HCT116 (cell line): ENCODE measurements around the gene GRIA4. TPM values are rescaled to one million over a fixed set of nuclear protein-coding genes. Genes with fewer than 3 reads are reported as not detected.

ENCODE experiments used
- ATAC-seq: fragments of 200-7000 bp; cut with Tn5 transposase; 2 replicates; pipeline ENCODE4 v1.9.1; 2020; ENCODE audit warnings: mild to moderate bottlenecking, moderate library complexity
- BruUV-seq: library from RNA; stranded (reverse); fragments of 400-500 nt; replicated peaks from 2 replicates; lab custom pipeline; 2021; lab: Mats Ljungman, UMichigan
- CTCF ChIA-PET: fragments of 300-600 bp; sonication (Branson Sonifier 250); formaldehyde crosslinking; loops from one replicate; lab custom pipeline; 2021; ENCODE audit warnings: antibody characterized with exemption; lab: Charles Lee
- POLR2A ChIA-PET: fragments of 300-600, 350-600 bp; sonication (Branson Sonifier 250); formaldehyde crosslinking; loops from one replicate; lab custom pipeline; 2021; ENCODE audit warnings: antibody characterized with exemption; lab: Charles Lee
- RAD21 ChIA-PET, 2 experiments: fragments of 300-600 bp; sonication (Branson Sonifier 250); formaldehyde crosslinking; loops; one replicate each; lab custom pipeline; 2023; ENCODE audit warnings: low total read pairs in 2 of 2; ENCODE audit not compliant: uncharacterized antibody in 2 of 2, unreplicated experiment in 2 of 2, low non-redundant PET in 1 of 2; lab: Charles Lee
- DNase-seq: peaks from one replicate; pipeline ENCODE4 v3.0.0-alpha.2; 2010; ENCODE audit warnings: low read depth, low spot score
- H2AFZ ChIP-seq: fragments of 200-600 bp; shearing (Covaris generic), sonication (generic); 2 replicates; pipeline ENCODE4 v1.6.1; 2017; ENCODE audit warnings: low read depth, mixed run types, mixed read lengths, antibody characterized with exemption, low read length; ENCODE audit not compliant: poor library complexity, severe bottlenecking
- H3K27ac ChIP-seq: 2 replicates; pipeline ENCODE4 v1.5.1; 2012; ENCODE audit warnings: low read depth, low read length
- H3K27me3 ChIP-seq: fragments of 200-600 bp; sonication (generic); 2 replicates; pipeline ENCODE4 v1.6.1; 2016; ENCODE audit warnings: mixed run types, low read length, mixed read lengths; ENCODE audit not compliant: insufficient read depth
- H3K36me3 ChIP-seq, 2 experiments: fragments of 200-500 bp in 1 of 2; fragments of 200-600 bp in 1 of 2; sonication (Bioruptor generic) in 1 of 2; sonication (generic) in 1 of 2; 2 replicates each; pipeline versions ENCODE4 v1.5.1 to v1.6.1; 2014 to 2016; ENCODE audit warnings: low read length in 2 of 2, inconsistent platforms in 1 of 2, mixed read lengths in 1 of 2, mixed run types in 1 of 2; ENCODE audit not compliant: insufficient read depth in 2 of 2, control insufficient read depth in 1 of 2
- H3K4me1 ChIP-seq, 2 experiments: fragments of 200-600 bp in 1 of 2; sonication (generic) in 1 of 2; 2 replicates each; pipeline versions ENCODE4 v1.5.1 to v1.6.1; 2012 to 2017; ENCODE audit warnings: low read length in 2 of 2, inconsistent platforms in 1 of 2, mild to moderate bottlenecking in 1 of 2, mixed read lengths in 1 of 2, mixed run types in 1 of 2, moderate library complexity in 1 of 2; ENCODE audit not compliant: insufficient read depth in 2 of 2, control insufficient read depth in 1 of 2
- H3K4me2 ChIP-seq: fragments of 200-600 bp; sonication (generic); 2 replicates; pipeline ENCODE4 v1.6.1; 2017; ENCODE audit warnings: mixed run types, low read length, mixed read lengths
- H3K4me3 ChIP-seq, 2 experiments: fragments of 200-600 bp in 1 of 2; sonication (generic) in 1 of 2; replicated peaks in 1 of 2; 2 replicates each; pipeline ENCODE4 v1.5.1; 2011 to 2016; ENCODE audit warnings: low read length in 2 of 2, control low read depth in 1 of 2, low read depth in 1 of 2, mild to moderate bottlenecking in 1 of 2, mixed read lengths in 1 of 2, mixed run types in 1 of 2
- H3K79me2 ChIP-seq: fragments of 200-600 bp; sonication (generic); 2 replicates; pipeline ENCODE4 v1.6.1; 2017; ENCODE audit warnings: mild to moderate bottlenecking, mixed run types, low read length, moderate library complexity, mixed read lengths; ENCODE audit not compliant: insufficient read depth
- H3K9ac ChIP-seq: fragments of 200-600 bp; sonication (generic); 2 replicates; pipeline ENCODE4 v1.6.1; 2016; ENCODE audit warnings: low read length, mixed read lengths
- H3K9me2 ChIP-seq: fragments of 200-600 bp; sonication (generic), shearing (Covaris generic); 2 replicates; pipeline ENCODE4 v1.6.1; 2017; ENCODE audit warnings: mixed run types, mild to moderate bottlenecking, moderate library complexity; ENCODE audit not compliant: insufficient read depth
- H3K9me3 ChIP-seq, 2 experiments: fragments of 200-500 bp in 1 of 2; fragments of 200-600 bp in 1 of 2; sonication (Bioruptor generic) in 1 of 2; sonication (generic) in 1 of 2; 2 replicates each; pipeline ENCODE4 v1.6.1; 2014 to 2017; ENCODE audit warnings: low read length in 2 of 2, mixed read lengths in 2 of 2, inconsistent platforms in 1 of 2, low read depth in 1 of 2, mild to moderate bottlenecking in 1 of 2, mixed run types in 1 of 2, moderate library complexity in 1 of 2; ENCODE audit not compliant: control insufficient read depth in 1 of 2, insufficient read depth in 1 of 2
- H4K20me1 ChIP-seq: fragments of 200-600 bp; sonication (generic), shearing (Covaris generic); 2 replicates; pipeline ENCODE4 v1.6.1; 2017; ENCODE audit warnings: mixed run types, mild to moderate bottlenecking, moderate library complexity; ENCODE audit not compliant: insufficient read depth
- CEBPB ChIP-seq: IDR thresholded peaks from 2 replicates; pipeline ENCODE4 v1.6.1; 2012; ENCODE audit warnings: low read depth
- EGR1 ChIP-seq: IDR thresholded peaks from 2 replicates; pipeline ENCODE4 v1.6.1; 2012; ENCODE audit warnings: low read depth
- ELF1 ChIP-seq: IDR thresholded peaks from 2 replicates; pipeline ENCODE4 v1.6.1; 2012; ENCODE audit warnings: low read depth, borderline replicate concordance
- EZH2phosphoT487 ChIP-seq: fragments of 200-600 bp; IDR thresholded peaks from 2 replicates; pipeline ENCODE4 v1.6.1; 2018; ENCODE audit warnings: antibody characterized with exemption, borderline replicate concordance
- FOSL1 ChIP-seq: IDR thresholded peaks from 2 replicates; pipeline ENCODE4 v1.6.1; 2012; ENCODE audit warnings: low read depth
- POLR2AphosphoS5 ChIP-seq: IDR thresholded peaks from 2 replicates; pipeline ENCODE4 v1.6.1; 2011; ENCODE audit warnings: mild to moderate bottlenecking, low read depth, low read length, moderate library complexity
- SIN3A ChIP-seq: IDR thresholded peaks from 2 replicates; pipeline ENCODE4 v1.6.1; 2012; ENCODE audit warnings: low read depth
- SRF ChIP-seq: IDR thresholded peaks from 2 replicates; pipeline ENCODE4 v1.6.1; 2012; ENCODE audit warnings: low read depth
- TCF7L2 ChIP-seq: IDR thresholded peaks from 2 replicates; pipeline ENCODE4 v1.7.0; 2011; ENCODE audit warnings: borderline replicate concordance, inconsistent platforms; ENCODE audit not compliant: insufficient read depth, insufficient read length; ENCODE audit errors: extremely low read depth
- YY1 ChIP-seq: IDR thresholded peaks from 2 replicates; pipeline ENCODE4 v1.6.1; 2011; ENCODE audit warnings: low read length, low read depth, moderate library complexity, mild to moderate bottlenecking; ENCODE audit not compliant: insufficient replicate concordance; ENCODE audit errors: extremely low read depth
- ZNF274 ChIP-seq: fragments of 200-500 bp; sonication (Bioruptor generic); IDR thresholded peaks from 2 replicates; pipeline ENCODE4 v1.6.1; 2014; ENCODE audit warnings: mild to moderate bottlenecking, low read depth, low read length, inconsistent platforms
- intact Hi-C: fragments of 100-400 bp; cut with micrococcal nuclease; formaldehyde crosslinking; loops from 2 replicates; pipeline ENCODE4 v1.10.0; 2022
- total RNA-seq: library from RNA; stranded (reverse); gene quantifications from one replicate; pipeline ENCODE4 v1.2.1, GENCODE V29; 2021; ENCODE audit not compliant: unreplicated experiment
- TF ChIP-seq, protein P1 (sequence below): IDR thresholded peaks from 2 replicates; pipeline ENCODE4 v1.6.1; 2012
- TF ChIP-seq, protein P2 (sequence below): IDR thresholded peaks from 2 replicates; pipeline ENCODE4 v1.6.1; 2012
- TF ChIP-seq, protein P3 (sequence below), 3 experiments: fragments of 200-600 bp in 1 of 3; sonication (generic) in 1 of 3; IDR thresholded peaks in 2 of 3; conservative IDR thresholded peaks in 1 of 3; 2 replicates each; pipeline ENCODE4 v1.5.1; 2012 to 2017; ENCODE audit warnings: low read depth in 2 of 3, low read length in 2 of 3, antibody characterized with exemption in 1 of 3, borderline replicate concordance in 1 of 3, control low read depth in 1 of 3, mild to moderate bottlenecking in 1 of 3, mixed read lengths in 1 of 3, mixed run types in 1 of 3, moderate library complexity in 1 of 3; ENCODE audit not compliant: insufficient read depth in 1 of 3

The GRIA4 gene
- total RNA-seq, 1 experiment from 2014 or later = not detected

DNA sequence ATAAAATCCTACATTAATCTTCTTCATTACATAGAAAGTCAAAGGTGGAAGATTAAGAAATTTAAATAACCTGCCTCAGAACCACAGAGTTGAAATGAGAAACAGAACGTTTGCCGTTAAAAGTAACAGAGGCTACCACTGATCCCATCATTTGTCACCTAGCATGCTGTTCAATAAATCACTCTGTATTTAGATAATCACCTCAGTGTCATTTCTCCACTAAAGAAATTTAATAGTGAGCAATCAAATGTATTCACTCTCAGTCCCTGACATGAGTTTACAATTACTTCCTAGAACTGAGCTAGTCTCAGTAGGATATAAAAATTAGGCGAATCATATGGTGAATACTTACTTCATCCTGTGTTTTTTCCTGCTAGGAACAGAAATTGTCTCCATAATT, 242.5 kb downstream of the GRIA4 start:
- POLR2A ChIA-PET = no interaction called here
- BruUV-seq = no TSS peak
- Histone ChIP-seq H3K9ac (no peak overlapping the region), H3K4me3 (no peak overlapping the region)
- ATAC-seq = no peak
- TF ChIP-seq POLR2AphosphoS5 (no peak), YY1 (no peak), TCF7L2 (no peak), EZH2phosphoT487 (no peak), ZNF274 (no peak), FOSL1 (no peak), SIN3A (no peak), SRF (no peak), CEBPB (no peak), EGR1 (no peak), ELF1 (no peak)
- TF ChIP-seq, protein P1, sequence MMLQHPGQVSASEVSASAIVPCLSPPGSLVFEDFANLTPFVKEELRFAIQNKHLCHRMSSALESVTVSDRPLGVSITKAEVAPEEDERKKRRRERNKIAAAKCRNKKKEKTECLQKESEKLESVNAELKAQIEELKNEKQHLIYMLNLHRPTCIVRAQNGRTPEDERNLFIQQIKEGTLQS = no peak
- TF ChIP-seq, protein P2, sequence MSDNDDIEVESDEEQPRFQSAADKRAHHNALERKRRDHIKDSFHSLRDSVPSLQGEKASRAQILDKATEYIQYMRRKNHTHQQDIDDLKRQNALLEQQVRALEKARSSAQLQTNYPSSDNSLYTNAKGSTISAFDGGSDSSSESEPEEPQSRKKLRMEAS = no peak
- TF ChIP-seq, protein P3, sequence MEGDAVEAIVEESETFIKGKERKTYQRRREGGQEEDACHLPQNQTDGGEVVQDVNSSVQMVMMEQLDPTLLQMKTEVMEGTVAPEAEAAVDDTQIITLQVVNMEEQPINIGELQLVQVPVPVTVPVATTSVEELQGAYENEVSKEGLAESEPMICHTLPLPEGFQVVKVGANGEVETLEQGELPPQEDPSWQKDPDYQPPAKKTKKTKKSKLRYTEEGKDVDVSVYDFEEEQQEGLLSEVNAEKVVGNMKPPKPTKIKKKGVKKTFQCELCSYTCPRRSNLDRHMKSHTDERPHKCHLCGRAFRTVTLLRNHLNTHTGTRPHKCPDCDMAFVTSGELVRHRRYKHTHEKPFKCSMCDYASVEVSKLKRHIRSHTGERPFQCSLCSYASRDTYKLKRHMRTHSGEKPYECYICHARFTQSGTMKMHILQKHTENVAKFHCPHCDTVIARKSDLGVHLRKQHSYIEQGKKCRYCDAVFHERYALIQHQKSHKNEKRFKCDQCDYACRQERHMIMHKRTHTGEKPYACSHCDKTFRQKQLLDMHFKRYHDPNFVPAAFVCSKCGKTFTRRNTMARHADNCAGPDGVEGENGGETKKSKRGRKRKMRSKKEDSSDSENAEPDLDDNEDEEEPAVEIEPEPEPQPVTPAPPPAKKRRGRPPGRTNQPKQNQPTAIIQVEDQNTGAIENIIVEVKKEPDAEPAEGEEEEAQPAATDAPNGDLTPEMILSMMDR (IDR thresholded peaks at IDR 0.05 in 2 of 3, conservative IDR thresholded peaks at IDR 0.05 in 1 of 3; ENCODE audit: borderline replicate concordance in 1 of 3, insufficient read depth in 1 of 3, low read depth in 2 of 3, low read length in 2 of 3) = no peak
- TF ChIP-seq, all 23 proteins: peak for 0
- no peak for DNase-seq
- intact Hi-C loops = no loop called here
- no peak overlapping the region for H2AFZ ChIP-seq
- H3K4me1 ChIP-seq = no peaks in the 10 kb centered on the region
- H3K9me3 ChIP-seq = no peaks in the 10 kb centered on the region
- no peak overlapping the region for H3K27ac ChIP-seq
- no peak overlapping the region for H3K4me2 ChIP-seq
- ChIA-PET RAD21 (no interaction called here), CTCF (interaction anchor here (1.6 kb wide), 1 partner anchor 11 kb away, joined by 4 read pairs; no protein-coding TSS in a partner anchor)
- H3K79me2 ChIP-seq = no peaks in the 10 kb centered on the region
- H4K20me1 ChIP-seq = no peaks in the 10 kb centered on the region
- no peaks in the 10 kb centered on the region for H3K36me3 ChIP-seq
- no peaks in the 10 kb centered on the region for H3K27me3 ChIP-seq
- no peaks in the 10 kb centered on the region for H3K9me2 ChIP-seq
